ENCODE data around the gene PTPRG. TPM values are rescaled to one million over a fixed set of nuclear protein-coding genes. Genes with fewer than 3 reads are reported as not detected.

The PTPRG gene
- total RNA-seq, 3 donors from 2014 or later (not counting 1 experiment from before 2014, with no cell fraction given): 1.0 to 2.9 (median 2.5) TPM

- no peaks in the 10 kb centered on the region for H3K27me3 ChIP-seq (ENCODE audit: control insufficient read depth, insufficient read depth, low read length)
- no peaks in the 10 kb centered on the region for H3K9me3 ChIP-seq (ENCODE audit: control insufficient read depth, insufficient read depth, low read length)
- intact Hi-C loops (cut with micrococcal nuclease): no loop called here
- ATAC-seq (no peak), DNase-seq (no peak)
- H3K36me3 ChIP-seq (ENCODE audit: control insufficient read depth, insufficient read depth, low read length): no peaks in the 10 kb centered on the region
- Mint-ChIP-seq H3K4me1 (no peaks in the 10 kb centered on the region), H3K27ac (no peak overlapping the region), H3K9me3 (peaks cover 0 to 4% of the 10 kb centered on the region in 2 donors), H3K36me3 (no peaks in the 10 kb centered on the region), H3K4me3 (no peak overlapping the region), H3K27me3 (ENCODE audit: low read depth in 2 of 2) (no peaks in the 10 kb centered on the region)
- H3K4me1 ChIP-seq (ENCODE audit: control insufficient read depth, insufficient read depth, low read length): no peaks in the 10 kb centered on the region
- H3K4me3 ChIP-seq (ENCODE audit: low read length): no peak overlapping the region
- 92% methylated on average over 4 of the region's 4 CpGs for WGBS (ENCODE audit: insufficient coverage)
- H3K27ac ChIP-seq (ENCODE audit: low read length): no peak overlapping the region
- no peak for TF ChIP-seq CTCF (IDR thresholded peaks at IDR 0.05)
Measured at GRCh38 chr3:61629442-61629841, 68.1 kb downstream of the PTPRG start.

DNA sequence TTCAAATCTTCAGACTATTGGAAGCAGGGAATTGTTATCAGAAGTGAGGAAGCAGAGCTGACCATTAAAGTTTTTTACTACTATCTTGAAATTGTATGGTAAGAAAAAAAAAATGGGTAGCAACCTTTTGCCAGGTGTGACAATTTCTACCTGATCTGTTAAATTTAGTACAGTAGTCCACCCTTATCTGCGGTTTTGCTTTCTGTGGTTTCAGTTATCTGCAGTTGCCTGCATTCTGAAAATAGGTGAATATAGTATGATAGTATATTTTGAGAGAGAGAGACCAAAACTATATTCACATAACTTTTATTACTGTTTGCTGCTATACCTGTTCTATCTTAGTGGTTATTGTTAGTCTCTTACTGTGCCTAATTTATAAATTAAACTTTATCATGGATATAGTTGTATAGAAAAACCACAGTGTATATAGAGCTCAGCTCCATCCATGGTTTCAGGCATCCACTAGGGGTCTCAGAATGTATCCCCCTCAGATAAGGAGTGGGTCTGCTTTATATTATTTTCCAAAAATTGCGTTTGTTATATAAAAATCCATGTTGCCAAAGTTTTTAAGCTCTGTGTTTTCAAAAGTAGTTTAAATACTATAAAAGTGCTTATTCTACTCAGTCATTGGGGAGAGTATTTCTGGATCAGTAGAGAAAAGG is 69.9 kb downstream of the PTPRG start:
- Histone ChIP-seq H3K4me1 (ENCODE audit: control insufficient read depth, insufficient read depth, low read length) (no peaks in the 10 kb centered on the region), H3K9me3 (ENCODE audit: control insufficient read depth, insufficient read depth, low read length) (no peaks in the 10 kb centered on the region), H3K27me3 (ENCODE audit: control insufficient read depth, insufficient read depth, low read length) (no peaks in the 10 kb centered on the region), H3K36me3 (ENCODE audit: control insufficient read depth, insufficient read depth, low read length) (no peaks in the 10 kb centered on the region), H3K27ac (ENCODE audit: low read length) (no peak overlapping the region), H3K4me3 (ENCODE audit: low read length) (no peak overlapping the region)
- intact Hi-C loops (cut with micrococcal nuclease): no loop called here
- Mint-ChIP-seq H3K27ac (no peak overlapping the region), H3K4me3 (no peak overlapping the region), H3K4me1 (no peaks in the 10 kb centered on the region), H3K36me3 (no peaks in the 10 kb centered on the region), H3K9me3 (no peaks in the 10 kb centered on the region), H3K27me3 (ENCODE audit: low read depth in 2 of 2) (no peaks in the 10 kb centered on the region)
- TF ChIP-seq CTCF (IDR thresholded peaks at IDR 0.05): no peak
- ATAC-seq (no peak), DNase-seq (no peak)
- no CpG with 5 or more reads among the region's 2 CpGs for WGBS (ENCODE audit: insufficient coverage)

- TF ChIP-seq CTCF (IDR thresholded peaks at IDR 0.05): no peak
- Mint-ChIP-seq H3K4me3 (no peak overlapping the region), H3K27ac (no peak overlapping the region), H3K27me3 (ENCODE audit: low read depth in 2 of 2) (no peaks in the 10 kb centered on the region), H3K4me1 (no peaks in the 10 kb centered on the region), H3K36me3 (no peaks in the 10 kb centered on the region), H3K9me3 (no peaks in the 10 kb centered on the region)
- 94% methylated on average over 2 of the region's 2 CpGs for WGBS (ENCODE audit: insufficient coverage)
- no peak overlapping the region for H3K4me3 ChIP-seq (ENCODE audit: low read length)
- no peaks in the 10 kb centered on the region for H3K27me3 ChIP-seq (ENCODE audit: control insufficient read depth, insufficient read depth, low read length)
- ATAC-seq (no peak), DNase-seq (no peak)
- H3K9me3 ChIP-seq (ENCODE audit: control insufficient read depth, insufficient read depth, low read length): no peaks in the 10 kb centered on the region
- no peak overlapping the region for H3K27ac ChIP-seq (ENCODE audit: low read length)
- intact Hi-C loops (cut with micrococcal nuclease): no loop called here
- H3K36me3 ChIP-seq (ENCODE audit: control insufficient read depth, insufficient read depth, low read length): no peaks in the 10 kb centered on the region
- no peaks in the 10 kb centered on the region for H3K4me1 ChIP-seq (ENCODE audit: control insufficient read depth, insufficient read depth, low read length)
Measured at GRCh38 chr3:61632568-61633175, 71.3 kb downstream of the PTPRG start.

DNA sequence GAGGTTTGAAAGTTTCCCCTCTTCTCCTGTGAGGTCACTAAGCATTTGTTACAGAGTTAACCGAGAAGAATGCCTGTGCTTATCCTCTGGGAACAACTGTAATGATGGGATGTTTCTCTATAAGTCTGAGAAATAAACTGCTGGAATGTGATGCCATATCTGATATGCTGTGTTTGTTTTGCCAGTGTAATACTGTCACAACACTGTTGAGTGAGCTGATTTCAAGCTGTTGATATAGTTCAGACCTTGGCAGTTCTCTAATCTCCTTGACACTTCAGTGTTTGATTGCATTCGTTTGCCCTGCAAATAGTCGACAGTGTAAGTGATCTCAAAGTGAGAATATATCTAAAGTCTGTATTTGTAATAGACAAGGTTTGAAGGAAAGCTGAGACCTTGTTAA is 73.3 kb downstream of the PTPRG start:
- H3K27ac ChIP-seq (ENCODE audit: low read length): no peak overlapping the region
- Mint-ChIP-seq H3K9me3 (no peaks in the 10 kb centered on the region), H3K27me3 (ENCODE audit: low read depth in 2 of 2) (no peaks in the 10 kb centered on the region), H3K36me3 (no peaks in the 10 kb centered on the region), H3K27ac (no peak overlapping the region), H3K4me3 (no peak overlapping the region), H3K4me1 (no peaks in the 10 kb centered on the region)
- no peak for TF ChIP-seq CTCF (IDR thresholded peaks at IDR 0.05)
- no peaks in the 10 kb centered on the region for H3K27me3 ChIP-seq (ENCODE audit: control insufficient read depth, insufficient read depth, low read length)
- ATAC-seq: no peak
- no peak overlapping the region for H3K4me3 ChIP-seq (ENCODE audit: low read length)
- WGBS (ENCODE audit: insufficient coverage): 63% methylated on average over 3 of the region's 3 CpGs
- no peak for DNase-seq
- no peaks in the 10 kb centered on the region for H3K9me3 ChIP-seq (ENCODE audit: control insufficient read depth, insufficient read depth, low read length)
- H3K36me3 ChIP-seq (ENCODE audit: control insufficient read depth, insufficient read depth, low read length): no peaks in the 10 kb centered on the region
- no peaks in the 10 kb centered on the region for H3K4me1 ChIP-seq (ENCODE audit: control insufficient read depth, insufficient read depth, low read length)
- intact Hi-C loops (cut with micrococcal nuclease): no loop called here

Data from natural killer cell (primary cell).